ENCODE measurements around the gene BMAL1.

The BMAL1 gene

GRCh38 chr11:13334034-13334786 is 56.6 kb downstream of the BMAL1 start:
- H3K4me2 ChIP-seq, result peak overlapping the region in 10 of 11 experiments; percentile 41 to 77 (median 64); a peak in 19 of 22 replicates
- TF ChIP-seq Cebpa-rat (IDR thresholded peaks at IDR 0.05), result no peak

GRCh38 chr11:13335319-13335718 is 57.7 kb downstream of the BMAL1 start:
- H3K27me3 ChIP-seq, result no peaks in the 10 kb centered on the region
- peaks cover 0 to 21% (median 0%) of the 10 kb centered on the region in 11 experiments; a peak in 5 of 22 replicates for H3K36me3 ChIP-seq
- H3K4me2 ChIP-seq, result no peak overlapping the region
- H3K4me3 ChIP-seq, result no peak overlapping the region
- TF ChIP-seq Cebpa-rat (IDR thresholded peaks at IDR 0.05), result no peak
- no peak overlapping the region for H3K9ac ChIP-seq
- peaks cover 38 to 85% (median 66%) of the 10 kb centered on the region in 10 experiments for H3K4me1 ChIP-seq
- H3K9me3 ChIP-seq (replicated peaks in 1 of 11), result no peaks in the 10 kb centered on the region
- peaks cover 30 to 100% (median 76%) of the 10 kb centered on the region in 11 experiments; a peak in 21 of 22 replicates for H4K20me1 ChIP-seq
- no peak overlapping the region for H3K27ac ChIP-seq

More at GRCh38 chr11:13334034-13334786, 56.6 kb downstream of the BMAL1 start:
- Histone ChIP-seq H3K27ac (peak overlapping the region in 7 of 11 experiments; percentile 3 to 42 (median 16); a peak in 5 of 22 replicates), H3K9ac (no peak overlapping the region), H3K36me3 (peaks cover 0 to 29% (median 9%) of the 10 kb centered on the region in 11 experiments; a peak in 15 of 22 replicates), H3K4me1 (peaks cover 36 to 74% (median 59%) of the 10 kb centered on the region in 10 experiments), H4K20me1 (peaks cover 24 to 100% (median 68%) of the 10 kb centered on the region in 11 experiments; a peak in 21 of 22 replicates), H3K9me3 (replicated peaks in 1 of 11) (no peaks in the 10 kb centered on the region), H3K4me3 (no peak overlapping the region), H3K27me3 (no peaks in the 10 kb centered on the region)

GRCh38 chr11:13336246-13336878 is 58.8 kb downstream of the BMAL1 start:
- Histone ChIP-seq H3K9me3 (replicated peaks in 1 of 11) (no peaks in the 10 kb centered on the region), H4K20me1 (peaks cover 39 to 100% (median 80%) of the 10 kb centered on the region in 11 experiments; a peak in 21 of 22 replicates), H3K36me3 (peaks cover 0 to 22% (median 4%) of the 10 kb centered on the region in 11 experiments; a peak in 9 of 22 replicates), H3K9ac (no peak overlapping the region), H3K4me3 (no peak overlapping the region), H3K27me3 (no peaks in the 10 kb centered on the region), H3K4me1 (peaks cover 38 to 90% (median 73%) of the 10 kb centered on the region in 10 experiments), H3K4me2 (no peak overlapping the region), H3K27ac (peak overlapping the region in 1 of 11 experiments; percentile 18; a peak in 1 of 22 replicates)
- no peak for TF ChIP-seq Cebpa-rat (IDR thresholded peaks at IDR 0.05)

GRCh38 chr11:13338019-13338426 is 60.4 kb downstream of the BMAL1 start:
- Histone ChIP-seq H3K4me2 (peak overlapping the region; percentile 48 to 80 (median 67)), H3K9ac (peak overlapping the region in 9 of 11 experiments; percentile 4 to 74 (median 39); a peak in 13 of 22 replicates), H3K27me3 (no peaks in the 10 kb centered on the region), H3K9me3 (replicated peaks in 1 of 11) (no peaks in the 10 kb centered on the region), H3K27ac (peak overlapping the region; percentile 17 to 61 (median 47); a peak in 20 of 22 replicates), H3K4me3 (peak overlapping the region in 2 of 10 experiments; percentile 2 to 14; a peak in 3 of 20 replicates), H3K4me1 (peaks cover 33 to 90% (median 69%) of the 10 kb centered on the region in 10 experiments), H3K36me3 (peaks cover 0 to 24% (median 6%) of the 10 kb centered on the region in 11 experiments; a peak in 9 of 22 replicates), H4K20me1 (peaks cover 56 to 100% (median 80%) of the 10 kb centered on the region in 11 experiments; a peak in 21 of 22 replicates)
- TF ChIP-seq Cebpa-rat (IDR thresholded peaks at IDR 0.05), result no peak

GRCh38 chr11:13338427-13339069 is 61.0 kb downstream of the BMAL1 start:
- Histone ChIP-seq H3K4me3 (peak overlapping the region in 2 of 10 experiments; percentile 2 to 14; a peak in 2 of 20 replicates), H3K36me3 (peaks cover 0 to 24% (median 7%) of the 10 kb centered on the region in 11 experiments; a peak in 10 of 22 replicates), H3K27me3 (no peaks in the 10 kb centered on the region), H4K20me1 (peaks cover 61 to 100% (median 80%) of the 10 kb centered on the region in 11 experiments; a peak in 21 of 22 replicates), H3K27ac (peak overlapping the region in 9 of 11 experiments; percentile 18 to 61 (median 51); a peak in 16 of 22 replicates), H3K9ac (peak overlapping the region in 7 of 11 experiments; percentile 4 to 74 (median 47); a peak in 5 of 22 replicates), H3K9me3 (replicated peaks in 1 of 11) (no peaks in the 10 kb centered on the region), H3K4me2 (peak overlapping the region; percentile 48 to 80 (median 67)), H3K4me1 (peaks cover 27 to 90% (median 68%) of the 10 kb centered on the region in 10 experiments)
- TF ChIP-seq Cebpa-rat (IDR thresholded peaks at IDR 0.05), result no peak

GRCh38 chr11:13339195-13340153 is 61.9 kb downstream of the BMAL1 start:
- no peak overlapping the region for H3K9ac ChIP-seq
- H3K9me3 ChIP-seq (replicated peaks in 1 of 11), result no peaks in the 10 kb centered on the region
- peaks cover 66 to 100% (median 80%) of the 10 kb centered on the region in 11 experiments for H4K20me1 ChIP-seq
- no peak for TF ChIP-seq Cebpa-rat (IDR thresholded peaks at IDR 0.05)
- peak overlapping the region; percentile 48 to 80 (median 67); a peak in 21 of 22 replicates for H3K4me2 ChIP-seq
- H3K4me3 ChIP-seq, result no peak overlapping the region
- peak overlapping the region in 6 of 11 experiments; percentile 44 to 61 (median 57); a peak in 8 of 22 replicates for H3K27ac ChIP-seq
- peaks cover 21 to 84% (median 62%) of the 10 kb centered on the region in 10 experiments for H3K4me1 ChIP-seq
- no peaks in the 10 kb centered on the region for H3K27me3 ChIP-seq
- peaks cover 0 to 27% (median 13%) of the 10 kb centered on the region in 11 experiments; a peak in 12 of 22 replicates for H3K36me3 ChIP-seq

- H4K20me1 ChIP-seq, result peaks cover 71 to 100% (median 83%) of the 10 kb centered on the region in 11 experiments
- no peaks in the 10 kb centered on the region for H3K27me3 ChIP-seq
- no peak overlapping the region for H3K9ac ChIP-seq
- no peak overlapping the region for H3K27ac ChIP-seq
- peaks cover 0 to 37% (median 18%) of the 10 kb centered on the region in 11 experiments; a peak in 13 of 22 replicates for H3K36me3 ChIP-seq
- H3K9me3 ChIP-seq (replicated peaks in 1 of 11), result no peaks in the 10 kb centered on the region
- TF ChIP-seq Cebpa-rat (IDR thresholded peaks at IDR 0.05), result no peak
- peaks cover 21 to 92% (median 63%) of the 10 kb centered on the region in 10 experiments for H3K4me1 ChIP-seq
- peak overlapping the region in 5 of 11 experiments; percentile 25 to 58 (median 38); a peak in 10 of 22 replicates for H3K4me2 ChIP-seq
- H3K4me3 ChIP-seq, result no peak overlapping the region
Observed at GRCh38 chr11:13341026-13341425, 63.4 kb downstream of the BMAL1 start.

Data from BLaER1 treated with 17β-estradiol and CSF1 and Interleukin-3, amounts not matched to agents 10 nM and 100 nM (cell line).